Stimulated activated CD8-positive, alpha-beta memory T cell treated with anti-CD3 and anti-CD28 coated beads, Interleukin-7, amount 100 ng/mL, for 48 hours (primary cell): ENCODE results near the gene FCHO2.

ENCODE experiments used
- DNase-seq, 2 donors: peaks; one replicate each; pipeline ENCODE4 v3.0.0-alpha.2; 2020; ENCODE audit warnings: low read depth in 1 of 2; ENCODE audit errors: extremely low read depth in 1 of 2

The FCHO2 gene

GRCh38 chr5:73132759-73133158 is 176.9 kb downstream of the FCHO2 start:
- DNase-seq, result no peak

- no peak for DNase-seq
These were observed 179.2 kb downstream of the FCHO2 start for GRCh38 chr5:73135021-73135420.

GRCh38 chr5:73135429-73136054 is 179.7 kb downstream of the FCHO2 start:
- DNase-seq, result no peak

- DNase-seq, result no peak
These were observed 180.3 kb downstream of the FCHO2 start for GRCh38 chr5:73136055-73136562.

GRCh38 chr5:73137563-73138530 is 182.0 kb downstream of the FCHO2 start:
- no peak for DNase-seq

- DNase-seq, result no peak
These were observed 183.6 kb downstream of the FCHO2 start for GRCh38 chr5:73139485-73139884.
